ENCODE data around the gene ADCK2.
A peak's percentile ranks its signal among the peaks of the same experiment; 100 is the strongest.
"Not testable (repeated sequence)": the region's sequence is repeated elsewhere in the genome, so short reads cannot be mapped to it uniquely, and the experiment has no call there.

Gene ADCK2

DNA sequence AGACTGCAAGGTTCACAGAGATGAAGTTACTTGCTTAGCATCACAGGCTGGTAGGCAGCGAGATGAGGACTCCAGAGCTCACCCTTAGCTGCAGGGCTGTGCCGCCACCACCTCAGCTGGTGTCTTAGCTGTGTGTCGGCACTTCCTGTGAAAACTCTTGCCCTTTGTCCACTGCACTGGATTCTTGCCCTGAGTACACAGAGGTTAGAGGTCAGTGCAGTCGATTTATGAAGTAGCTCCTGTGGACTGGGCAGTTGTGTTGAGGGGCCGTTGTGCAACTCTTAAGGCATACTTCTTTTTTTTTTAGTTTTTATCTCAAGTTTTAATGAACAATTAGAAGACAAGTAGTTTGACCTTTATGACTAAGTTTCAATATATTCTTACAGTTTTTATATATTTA is 34.4 kb downstream of the ADCK2 start:
- TF ChIP-seq, protein P1, sequence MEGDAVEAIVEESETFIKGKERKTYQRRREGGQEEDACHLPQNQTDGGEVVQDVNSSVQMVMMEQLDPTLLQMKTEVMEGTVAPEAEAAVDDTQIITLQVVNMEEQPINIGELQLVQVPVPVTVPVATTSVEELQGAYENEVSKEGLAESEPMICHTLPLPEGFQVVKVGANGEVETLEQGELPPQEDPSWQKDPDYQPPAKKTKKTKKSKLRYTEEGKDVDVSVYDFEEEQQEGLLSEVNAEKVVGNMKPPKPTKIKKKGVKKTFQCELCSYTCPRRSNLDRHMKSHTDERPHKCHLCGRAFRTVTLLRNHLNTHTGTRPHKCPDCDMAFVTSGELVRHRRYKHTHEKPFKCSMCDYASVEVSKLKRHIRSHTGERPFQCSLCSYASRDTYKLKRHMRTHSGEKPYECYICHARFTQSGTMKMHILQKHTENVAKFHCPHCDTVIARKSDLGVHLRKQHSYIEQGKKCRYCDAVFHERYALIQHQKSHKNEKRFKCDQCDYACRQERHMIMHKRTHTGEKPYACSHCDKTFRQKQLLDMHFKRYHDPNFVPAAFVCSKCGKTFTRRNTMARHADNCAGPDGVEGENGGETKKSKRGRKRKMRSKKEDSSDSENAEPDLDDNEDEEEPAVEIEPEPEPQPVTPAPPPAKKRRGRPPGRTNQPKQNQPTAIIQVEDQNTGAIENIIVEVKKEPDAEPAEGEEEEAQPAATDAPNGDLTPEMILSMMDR (conservative IDR thresholded peaks at IDR 0.05; ENCODE audit: low read depth, low read length), result no peak
- H3K4me3 ChIP-seq (ENCODE audit: low read depth, low read length), result no peak overlapping the region
- DNase-seq (ENCODE audit: low read depth), result no peak

DNA sequence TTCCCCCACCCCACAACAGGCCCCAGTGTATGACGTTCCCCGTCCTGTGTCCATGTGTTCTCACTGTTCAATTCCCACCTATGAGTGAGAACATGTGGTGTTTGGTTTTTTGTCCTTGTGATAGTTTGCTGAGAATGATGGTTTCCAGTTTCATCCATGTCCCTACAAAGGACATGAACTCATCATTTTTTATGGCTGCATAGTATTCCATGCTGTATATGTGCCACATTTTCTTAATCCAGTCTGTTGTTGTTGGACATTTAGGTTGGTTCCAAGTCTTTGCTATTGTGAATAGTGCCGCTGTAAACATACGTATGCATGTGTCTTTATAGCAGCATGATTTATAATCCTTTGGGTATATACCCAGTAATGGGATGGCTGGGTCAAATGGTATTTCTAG is 36.0 kb downstream of the ADCK2 start:
- H3K4me3 ChIP-seq (ENCODE audit: low read depth, low read length); DNase-seq (ENCODE audit: low read depth): not testable (repeated sequence)

DNA sequence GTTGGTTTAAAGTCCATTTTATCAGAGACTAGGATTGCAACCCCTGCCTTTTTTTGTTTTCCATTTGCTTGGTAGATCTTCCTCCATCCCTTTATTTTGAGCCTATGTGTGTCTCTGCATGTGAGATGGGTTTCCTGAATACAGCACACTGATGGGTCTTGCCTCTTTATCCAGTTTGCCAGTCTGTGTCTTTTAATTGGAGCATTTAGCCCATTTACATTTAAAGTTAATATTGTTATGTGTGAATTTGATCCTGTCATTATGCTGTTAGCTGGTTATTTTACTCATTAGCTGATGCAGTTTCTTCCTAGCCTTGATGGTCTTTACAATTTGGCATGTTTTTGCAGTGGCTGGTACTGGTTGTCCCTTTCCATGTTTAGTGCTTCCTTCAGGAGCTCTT is 39.6 kb downstream of the ADCK2 start:
- not testable (repeated sequence) for H3K4me3 ChIP-seq (ENCODE audit: low read depth, low read length); DNase-seq (ENCODE audit: low read depth)

DNA sequence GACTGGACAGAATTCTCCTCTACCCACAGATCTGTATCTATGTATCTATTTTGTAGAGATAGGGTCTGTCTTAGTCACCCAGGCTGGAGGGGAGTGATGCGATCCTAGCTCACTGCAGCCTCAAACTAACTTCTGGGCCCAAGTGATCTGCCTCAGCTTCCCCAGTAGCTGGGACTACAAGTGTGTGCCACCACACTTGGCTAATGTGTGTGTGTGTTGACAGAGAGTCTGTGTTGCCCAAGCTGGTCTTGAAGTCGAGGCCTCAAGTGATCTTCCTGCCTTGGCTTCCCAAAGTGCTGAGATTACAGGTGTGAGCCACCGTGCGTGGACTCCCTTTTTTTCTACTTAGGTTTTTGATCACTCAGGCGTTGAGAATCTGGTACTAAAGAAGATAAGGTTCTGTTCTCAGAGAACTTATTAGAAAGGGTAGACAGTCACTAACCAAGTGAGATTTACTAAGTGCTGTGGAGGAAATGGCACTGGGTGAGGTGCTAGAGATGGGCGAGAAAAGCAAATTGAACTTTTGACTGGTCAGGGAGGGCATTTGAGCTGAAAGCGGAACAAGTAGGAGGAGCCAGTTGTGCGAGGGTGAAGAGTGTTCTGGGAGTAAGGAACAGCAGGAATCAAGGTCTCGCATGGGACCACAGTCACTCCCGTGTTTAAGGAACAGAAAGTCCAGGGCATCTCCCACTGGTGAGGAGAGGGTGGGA is 41.7 kb downstream of the ADCK2 start:
- TF ChIP-seq, protein P1 (conservative IDR thresholded peaks at IDR 0.05; ENCODE audit: low read depth, low read length), result no peak
- no peak for DNase-seq (ENCODE audit: low read depth)
- no peak overlapping the region for H3K4me3 ChIP-seq (ENCODE audit: low read depth, low read length)

DNA sequence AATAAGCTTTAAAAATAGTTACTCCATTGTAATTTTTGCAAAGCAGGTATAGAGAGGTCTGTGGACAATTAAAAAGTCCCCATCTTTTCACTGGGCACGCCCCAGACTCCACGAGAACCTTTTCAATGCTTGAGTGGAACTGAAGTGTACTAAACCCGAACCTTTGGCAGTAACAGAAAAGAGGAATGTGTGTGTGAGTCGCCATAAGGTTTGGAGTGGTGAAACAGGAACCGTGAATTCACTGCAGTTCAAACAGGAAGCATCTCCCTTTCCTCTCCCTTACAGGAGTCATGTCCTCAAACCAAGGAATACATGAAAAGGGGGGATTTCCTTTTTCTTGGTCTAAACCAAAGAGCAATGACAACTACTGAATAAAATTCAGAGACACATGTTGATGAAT is 47.0 kb downstream of the ADCK2 start:
- TF ChIP-seq, protein P1 (conservative IDR thresholded peaks at IDR 0.05; ENCODE audit: low read depth, low read length), result no peak
- DNase-seq (ENCODE audit: low read depth), result peak; percentile 50
- H3K4me3 ChIP-seq (ENCODE audit: low read depth, low read length), result no peak overlapping the region

DNA sequence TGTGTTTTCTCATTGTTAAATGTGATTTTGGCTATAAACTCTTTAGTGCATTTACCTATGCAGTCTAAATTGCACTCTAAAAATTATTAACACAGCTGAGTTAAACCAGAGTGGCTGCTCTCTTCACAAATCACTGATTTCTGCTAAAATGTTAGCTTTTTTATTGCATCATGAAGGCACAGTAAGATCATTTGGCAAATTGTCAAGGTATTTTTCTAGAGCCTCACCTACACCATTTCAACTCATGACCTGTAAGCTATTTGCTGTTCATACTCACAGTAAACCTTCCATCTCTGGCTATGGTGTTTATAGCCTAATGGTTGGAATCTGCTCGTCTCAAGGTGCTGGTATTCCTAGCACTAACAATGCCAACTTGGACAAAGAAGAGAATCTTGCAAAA is 49.5 kb downstream of the ADCK2 start:
- no peak overlapping the region for H3K4me3 ChIP-seq (ENCODE audit: low read depth, low read length)
- no peak for DNase-seq (ENCODE audit: low read depth)
- TF ChIP-seq, protein P1 (conservative IDR thresholded peaks at IDR 0.05; ENCODE audit: low read depth, low read length), result no peak

DNA sequence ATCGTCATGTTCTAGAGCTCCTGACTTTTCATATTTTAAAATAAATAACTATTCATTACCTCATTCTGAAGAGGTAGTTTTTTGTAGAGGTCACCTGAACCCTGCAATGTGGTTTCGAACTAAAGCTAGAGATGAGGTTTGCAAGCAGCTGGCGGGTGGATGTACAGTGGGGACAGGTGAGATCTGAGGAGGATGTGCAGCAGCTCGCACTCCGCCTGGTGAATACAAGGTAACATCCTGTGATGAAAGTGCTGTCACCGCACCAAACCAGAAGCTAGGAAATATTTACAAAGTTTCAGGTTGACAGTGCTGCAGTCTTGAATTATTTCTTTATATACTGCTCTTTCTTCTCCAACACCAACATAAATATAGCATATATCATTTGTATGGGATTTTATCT is 50.3 kb downstream of the ADCK2 start:
- TF ChIP-seq, protein P1 (conservative IDR thresholded peaks at IDR 0.05; ENCODE audit: low read depth, low read length), result no peak
- no peak overlapping the region for H3K4me3 ChIP-seq (ENCODE audit: low read depth, low read length)
- no peak for DNase-seq (ENCODE audit: low read depth)

DNA sequence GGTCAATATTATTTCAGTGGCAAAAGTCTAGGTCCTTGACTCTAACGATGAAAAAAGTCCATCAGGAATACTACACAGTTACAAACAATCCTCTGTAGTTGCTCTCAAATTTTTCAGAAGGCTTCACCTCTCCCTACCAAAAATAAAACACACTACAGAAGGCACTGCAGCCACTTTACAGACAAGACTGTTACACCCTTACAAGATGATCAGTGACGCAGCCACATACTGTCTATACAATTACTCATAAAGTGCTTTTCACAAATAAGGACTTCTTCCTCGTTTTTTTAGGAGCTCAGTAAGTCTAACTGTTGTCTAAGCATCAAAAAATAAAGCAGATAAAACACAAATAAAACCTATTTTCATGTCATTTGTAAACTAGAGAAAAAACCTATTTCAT is 50.8 kb downstream of the ADCK2 start:
- DNase-seq (ENCODE audit: low read depth), result no peak
- no peak overlapping the region for H3K4me3 ChIP-seq (ENCODE audit: low read depth, low read length)
- TF ChIP-seq, protein P1 (conservative IDR thresholded peaks at IDR 0.05; ENCODE audit: low read depth, low read length), result no peak

All from choroid plexus epithelial cell (primary cell).